Esophagus squamous epithelium (tissue), 5 donors: ENCODE results near the gene CNOT6. TPM values are rescaled to one million over a fixed set of nuclear protein-coding genes. Genes with fewer than 3 reads are reported as not detected.
"Not testable (repeated sequence)": the region's sequence is repeated elsewhere in the genome, so short reads cannot be mapped to it uniquely, and the experiment has no call there.

ENCODE experiments used
- DNase-seq: peaks from one replicate; lab custom pipeline; 2025; lab: John Stamatoyannopoulos, UW
- H3K27ac ChIP-seq, 4 donors: fragments of 200-600 bp; sonication (generic); one replicate each; pipeline ENCODE4 v1.5.1; 2016 to 2019; ENCODE audit warnings: mild to moderate bottlenecking in 1 of 4
- H3K27me3 ChIP-seq, 4 donors: fragments of 200-600 bp; sonication (generic); 1 replicate in 3 of 4; 2 replicates in 1 of 4; pipeline versions ENCODE4 v1.5.1 to v1.6.0; 2017 to 2021; ENCODE audit warnings: antibody characterized with exemption in 1 of 4
- H3K36me3 ChIP-seq, 3 donors: fragments of 200-600 bp; sonication (generic); one replicate each; pipeline ENCODE4 v1.5.1; 2016 to 2019
- H3K4me1 ChIP-seq, 3 donors: fragments of 200-600 bp; sonication (generic); one replicate each; pipeline ENCODE4 v1.5.1; 2017 to 2019
- H3K4me3 ChIP-seq, 4 donors: fragments of 200-600 bp; sonication (generic); 1 replicate in 3 of 4; 2 replicates in 1 of 4; pipeline ENCODE4 v1.5.1; 2016 to 2019; ENCODE audit warnings: mild to moderate bottlenecking in 2 of 4, moderate library complexity in 1 of 4
- H3K9me3 ChIP-seq, 3 donors: fragments of 200-600 bp; sonication (generic); one replicate each; pipeline ENCODE4 v1.5.1; 2016 to 2019
- POLR2A ChIP-seq, 4 donors: fragments of 450-650 bp; IDR thresholded peaks; one replicate each; pipeline ENCODE4 v1.6.1; 2017; ENCODE audit warnings: antibody characterized with exemption in 4 of 4, mild to moderate bottlenecking in 4 of 4, moderate library complexity in 3 of 4
- WGBS, 2 donors: methylation state at CpG; one replicate each; pipeline ENCODE4 v1.1.5; 2018; 5-methylcytosine and 5-hydroxymethylcytosine counted together
- intact Hi-C: fragments of 100-400 bp; cut with DNase I; formaldehyde crosslinking; loops from one replicate; pipeline ENCODE4 v1.15.0; 2022
- total RNA-seq, 4 donors: library from RNA; depleted of rRNA; stranded (reverse); fragments of >200 nt; gene quantifications; one replicate each; pipeline ENCODE4 v1.1.0, GENCODE V29; 2016
- TF ChIP-seq, protein P1 (sequence below), 6 experiments: fragments of 450-650 bp in 4 of 6; fragments of 200-600 bp in 2 of 6; sonication (generic) in 2 of 6; IDR thresholded peaks; one replicate each; pipeline ENCODE4 v1.5.1; 2016 to 2019; ENCODE audit warnings: antibody characterized with exemption in 6 of 6, mild to moderate bottlenecking in 4 of 6, moderate library complexity in 4 of 6
- donor health status: DM: yes; HTN: yes; CAD: no.

CNOT6 gene
- total RNA-seq, 4 donors from 2014 or later, result 11.8 to 27.5 (median 16.5) TPM

DNA sequence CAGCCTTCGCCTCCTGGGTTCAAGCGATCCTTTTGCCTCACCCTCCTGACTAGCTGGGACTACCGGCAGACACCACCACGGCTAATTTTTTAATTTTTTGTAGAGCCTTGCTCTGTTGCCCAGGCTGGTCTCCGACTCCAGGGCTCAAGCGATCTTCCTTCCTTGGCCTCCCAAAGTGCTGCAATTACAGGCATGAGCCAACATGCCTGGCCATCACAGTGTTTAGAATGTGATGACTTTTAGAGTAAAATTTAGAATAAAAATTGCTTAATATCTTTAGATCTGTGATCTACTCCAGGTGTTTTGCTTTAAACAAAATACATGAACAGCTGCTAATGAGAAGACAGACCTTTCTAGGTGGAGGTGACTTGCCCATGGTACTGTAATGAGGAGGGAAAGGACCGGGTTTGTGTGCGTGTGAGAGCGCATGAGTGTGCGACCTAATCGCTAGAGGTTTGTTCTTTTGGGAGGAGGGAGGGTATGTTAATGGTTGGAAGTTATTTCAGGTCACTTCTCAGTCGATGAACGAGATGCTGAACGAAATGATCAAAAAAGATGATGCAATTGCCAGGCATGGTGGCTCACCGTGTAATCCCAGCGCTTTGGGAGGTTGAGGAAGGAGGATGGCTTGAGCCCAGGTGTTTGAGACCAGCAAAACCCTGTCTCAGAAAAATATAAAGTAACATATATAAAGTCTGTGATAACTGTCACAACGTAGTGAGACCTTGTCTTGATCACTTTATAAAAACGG lies 2.0 kb downstream of the CNOT6 start:
- Histone ChIP-seq H3K36me3 (peaks cover 0 to 8% (median 0%) of the 10 kb centered on the region in 3 donors), H3K4me3 (peak overlapping the region in 3 of 4 donors; percentile 3 to 93 (median 76)), H3K27ac (peak overlapping the region in 1 of 4 donors; percentile 98), H3K9me3 (no peaks in the 10 kb centered on the region), H3K4me1 (peaks cover 7 to 62% (median 26%) of the 10 kb centered on the region in 3 donors), H3K27me3 (no peaks in the 10 kb centered on the region)
- intact Hi-C loops, result no loop called here
- TF ChIP-seq POLR2A (IDR thresholded peaks at IDR 0.05), result no peak
- TF ChIP-seq, protein P1, sequence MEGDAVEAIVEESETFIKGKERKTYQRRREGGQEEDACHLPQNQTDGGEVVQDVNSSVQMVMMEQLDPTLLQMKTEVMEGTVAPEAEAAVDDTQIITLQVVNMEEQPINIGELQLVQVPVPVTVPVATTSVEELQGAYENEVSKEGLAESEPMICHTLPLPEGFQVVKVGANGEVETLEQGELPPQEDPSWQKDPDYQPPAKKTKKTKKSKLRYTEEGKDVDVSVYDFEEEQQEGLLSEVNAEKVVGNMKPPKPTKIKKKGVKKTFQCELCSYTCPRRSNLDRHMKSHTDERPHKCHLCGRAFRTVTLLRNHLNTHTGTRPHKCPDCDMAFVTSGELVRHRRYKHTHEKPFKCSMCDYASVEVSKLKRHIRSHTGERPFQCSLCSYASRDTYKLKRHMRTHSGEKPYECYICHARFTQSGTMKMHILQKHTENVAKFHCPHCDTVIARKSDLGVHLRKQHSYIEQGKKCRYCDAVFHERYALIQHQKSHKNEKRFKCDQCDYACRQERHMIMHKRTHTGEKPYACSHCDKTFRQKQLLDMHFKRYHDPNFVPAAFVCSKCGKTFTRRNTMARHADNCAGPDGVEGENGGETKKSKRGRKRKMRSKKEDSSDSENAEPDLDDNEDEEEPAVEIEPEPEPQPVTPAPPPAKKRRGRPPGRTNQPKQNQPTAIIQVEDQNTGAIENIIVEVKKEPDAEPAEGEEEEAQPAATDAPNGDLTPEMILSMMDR (IDR thresholded peaks at IDR 0.05), result no peak
- DNase-seq, result no peak
- WGBS, 2 donors, result 64 to 76% methylated on average over 18 of the region's 18 CpGs

DNA sequence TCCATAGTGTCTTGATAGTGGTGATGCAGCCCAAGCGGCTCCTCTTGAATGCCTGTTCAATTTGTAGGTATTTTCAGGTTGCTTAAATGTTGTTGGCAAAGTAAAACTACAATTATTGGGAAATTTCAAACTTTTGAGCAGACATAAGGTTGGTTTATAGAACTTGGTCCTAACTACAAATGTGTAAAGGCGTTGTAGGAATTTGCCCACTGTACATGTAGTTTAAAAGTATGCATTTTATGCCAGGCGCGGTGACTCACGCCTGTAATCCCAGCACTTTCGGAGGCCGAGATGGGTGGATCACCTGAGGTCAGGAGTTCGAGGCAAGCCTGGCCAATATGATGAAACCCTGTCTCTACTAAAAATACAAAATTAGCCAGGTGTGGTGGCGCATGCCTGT lies 2.6 kb downstream of the CNOT6 start:
- peak overlapping the region in 1 of 4 donors; percentile 76 for H3K4me3 ChIP-seq
- peaks cover 7 to 62% (median 26%) of the 10 kb centered on the region in 3 donors for H3K4me1 ChIP-seq
- H3K36me3 ChIP-seq, H3K27ac ChIP-seq, DNase-seq, H3K27me3 ChIP-seq, H3K9me3 ChIP-seq, intact Hi-C loops: not testable (repeated sequence)
- 54 to 74% methylated on average over 9 of the region's 9 CpGs for WGBS, 2 donors

DNA sequence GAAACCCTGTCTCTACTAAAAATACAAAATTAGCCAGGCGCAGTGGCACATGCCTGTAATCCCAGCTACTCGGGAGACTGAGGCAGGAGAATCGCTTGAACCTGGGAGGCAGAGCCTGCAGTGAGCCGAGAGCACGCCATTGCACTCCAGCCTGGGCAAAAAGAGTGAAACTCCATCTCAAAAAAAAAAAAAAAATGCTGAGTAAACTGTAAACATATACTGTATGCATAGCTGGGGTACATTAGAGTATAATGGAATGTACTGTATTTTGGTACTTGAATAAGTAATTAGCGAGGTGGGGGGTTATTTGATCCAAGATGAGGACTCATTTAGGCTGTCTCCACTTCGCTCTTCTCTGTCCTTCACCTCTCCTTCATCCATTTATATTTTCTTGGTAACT lies 3.7 kb downstream of the CNOT6 start:
- H3K36me3 ChIP-seq, H3K9me3 ChIP-seq, H3K27ac ChIP-seq, DNase-seq, H3K27me3 ChIP-seq, H3K4me3 ChIP-seq, intact Hi-C loops: not testable (repeated sequence)
- 85 to 92% methylated on average over 7 of the region's 7 CpGs for WGBS, 2 donors
- H3K4me1 ChIP-seq, result peaks cover 7 to 62% (median 26%) of the 10 kb centered on the region in 3 donors

DNA sequence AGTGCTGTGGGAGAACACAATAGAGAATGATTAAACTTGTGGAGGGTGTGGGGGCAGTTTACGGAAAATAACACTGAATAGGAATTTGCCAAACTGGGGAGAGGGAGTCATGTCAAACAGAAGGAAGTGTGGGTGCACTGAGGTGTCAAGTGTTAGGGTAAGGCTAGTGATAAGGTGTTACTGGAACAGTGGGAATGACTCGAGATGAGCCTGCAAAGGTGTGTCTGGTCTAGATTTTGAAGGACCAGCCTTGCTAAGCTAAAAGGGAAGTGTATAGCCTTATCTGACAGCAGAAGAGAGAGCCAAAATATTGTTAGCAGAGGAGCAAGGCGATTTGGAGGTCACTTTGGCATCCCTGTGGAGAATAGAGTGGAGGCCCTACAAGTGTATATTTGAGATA lies 4.2 kb downstream of the CNOT6 start:
- no peak overlapping the region for H3K4me3 ChIP-seq
- H3K9me3 ChIP-seq, result no peaks in the 10 kb centered on the region
- no peak overlapping the region for H3K27ac ChIP-seq
- DNase-seq, result no peak
- intact Hi-C loops, result no loop called here
- no peak for TF ChIP-seq POLR2A (IDR thresholded peaks at IDR 0.05)
- TF ChIP-seq, protein P1 (IDR thresholded peaks at IDR 0.05), result no peak
- peaks cover 7 to 57% (median 24%) of the 10 kb centered on the region in 3 donors for H3K4me1 ChIP-seq
- WGBS, 2 donors, result 80 to 90% methylated on average over 3 of the region's 3 CpGs
- H3K27me3 ChIP-seq, result no peaks in the 10 kb centered on the region
- H3K36me3 ChIP-seq, result peaks cover 0 to 8% (median 0%) of the 10 kb centered on the region in 3 donors

DNA sequence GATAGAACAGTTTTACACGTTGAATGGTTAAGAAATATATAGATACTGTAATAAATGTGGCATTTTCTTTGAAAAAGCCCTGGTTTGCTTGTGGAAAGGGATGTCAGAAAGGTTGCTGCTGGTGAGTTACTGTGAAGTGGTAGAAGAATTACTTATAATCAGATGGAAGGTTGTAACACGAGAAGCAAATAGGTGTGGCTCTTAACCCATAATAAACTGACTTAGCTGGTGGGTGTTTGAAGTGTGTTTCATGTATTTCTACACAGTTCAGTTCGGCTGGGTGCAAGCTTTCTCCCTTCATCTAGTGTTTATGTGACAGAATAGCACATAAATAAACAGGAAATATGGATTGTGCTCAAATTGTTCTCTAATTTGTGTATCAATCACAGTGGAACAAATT lies 5.5 kb downstream of the CNOT6 start:
- no peak overlapping the region for H3K4me3 ChIP-seq
- WGBS, 2 donors, result 43 to 44% methylated on average over 3 of the region's 3 CpGs
- no peak overlapping the region for H3K27ac ChIP-seq
- no peak for DNase-seq
- H3K36me3 ChIP-seq, result peaks cover 0 to 8% (median 0%) of the 10 kb centered on the region in 3 donors
- intact Hi-C loops, result no loop called here
- no peak for TF ChIP-seq POLR2A (IDR thresholded peaks at IDR 0.05)
- TF ChIP-seq, protein P1 (IDR thresholded peaks at IDR 0.05), result no peak
- H3K27me3 ChIP-seq, result no peaks in the 10 kb centered on the region
- H3K4me1 ChIP-seq, result peaks cover 7 to 52% (median 20%) of the 10 kb centered on the region in 3 donors
- no peaks in the 10 kb centered on the region for H3K9me3 ChIP-seq

DNA sequence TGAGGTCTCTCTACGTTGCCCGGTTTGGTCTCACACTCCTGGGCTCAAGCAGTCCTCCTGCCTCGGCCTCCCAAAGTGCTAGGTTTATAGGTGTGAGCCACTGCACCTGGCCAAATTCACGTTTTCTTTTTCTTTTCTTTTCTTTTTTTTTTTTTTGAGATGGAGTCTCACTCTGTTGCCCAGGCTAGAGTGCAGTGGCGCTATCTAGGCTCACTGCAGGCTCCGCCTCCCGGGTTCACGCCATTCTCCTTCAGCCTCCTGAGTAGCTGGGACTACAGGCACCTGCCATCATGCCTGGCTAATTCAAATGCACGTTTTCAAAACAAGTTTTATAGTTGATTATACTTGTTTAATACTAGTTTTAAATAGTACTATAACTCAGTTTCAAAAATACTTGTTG lies 6.1 kb downstream of the CNOT6 start:
- intact Hi-C loops, H3K4me3 ChIP-seq, DNase-seq, H3K27me3 ChIP-seq, H3K9me3 ChIP-seq, H3K27ac ChIP-seq, H3K36me3 ChIP-seq: not testable (repeated sequence)
- peaks cover 7 to 48% (median 18%) of the 10 kb centered on the region in 3 donors for H3K4me1 ChIP-seq
- WGBS, 2 donors, result 93 to 94% methylated on average over 9 of the region's 9 CpGs
